Endothelial cell of umbilical vein (primary cell): ENCODE data around the gene POC5. TPM values are rescaled to one million over a fixed set of nuclear protein-coding genes. Genes with fewer than 3 reads are reported as not detected.

Experiments used
- BruUV-seq: library from RNA; stranded (reverse); fragments of 400-500 nt; replicated peaks from 2 replicates; lab custom pipeline; 2021; lab: Mats Ljungman, UMichigan
- CTCF ChIA-PET: fragments of 300-600, 350-600 bp; sonication (Branson Sonifier 250); formaldehyde crosslinking; loops from one replicate; lab custom pipeline; 2021; ENCODE audit warnings: antibody characterized with exemption, inconsistent platforms; lab: Charles Lee
- POLR2A ChIA-PET: fragments of 300-600, 350-600 bp; sonication (Branson Sonifier 250); formaldehyde crosslinking; loops from one replicate; lab custom pipeline; 2021; ENCODE audit warnings: antibody characterized with exemption, inconsistent platforms; lab: Charles Lee
- DNase-seq: peaks from one replicate; pipeline ENCODE4 v3.0.0-alpha.2; 2011; ENCODE audit warnings: low read depth, low spot score
- FAIRE-seq: peaks from 2 replicates; lab custom pipeline; 2011; peaks lifted over from hg19 to GRCh38; lab: Jason Lieb, UNC
- H2AFZ ChIP-seq: 2 replicates; pipeline ENCODE4 v1.6.0; 2012; ENCODE audit warnings: low read depth, low read length, control low read depth, inconsistent platforms
- H3K27ac ChIP-seq: 2 replicates; pipeline ENCODE4 v1.5.1; 2011; ENCODE audit warnings: low read depth, mild to moderate bottlenecking, control low read depth, low read length, moderate library complexity; ENCODE audit not compliant: insufficient read depth
- H3K27me3 ChIP-seq, 2 experiments: 2 replicates each; pipeline versions ENCODE4 v1.6.0 to v1.6.1; 2011; ENCODE audit warnings: low read length in 2 of 2, mixed read lengths in 1 of 2; ENCODE audit not compliant: control insufficient read depth in 2 of 2, insufficient read depth in 2 of 2
- H3K36me3 ChIP-seq, 2 experiments: 2 replicates in 1 of 2; 3 replicates in 1 of 2; pipeline ENCODE4 v1.5.1; 2011; ENCODE audit warnings: low read length in 2 of 2, mild to moderate bottlenecking in 1 of 2, moderate library complexity in 1 of 2; ENCODE audit not compliant: control insufficient read depth in 2 of 2, insufficient read depth in 2 of 2; ENCODE audit errors: extremely low read depth in 1 of 2
- H3K4me1 ChIP-seq: 3 replicates; pipeline ENCODE4 v1.5.1; 2011; ENCODE audit warnings: mild to moderate bottlenecking, low read length; ENCODE audit not compliant: control insufficient read depth, insufficient read depth; ENCODE audit errors: extremely low read depth
- H3K4me2 ChIP-seq: 2 replicates; pipeline ENCODE4 v1.6.1; 2011; ENCODE audit warnings: low read length, control low read depth, mixed read lengths; ENCODE audit not compliant: insufficient read depth
- H3K4me3 ChIP-seq, 3 experiments: fragments of 200-600 bp in 1 of 3; sonication (generic), shearing (Covaris generic) in 1 of 3; replicated peaks in 1 of 3; 2 replicates each; pipeline ENCODE4 v1.5.1; 2011 to 2016; ENCODE audit warnings: control low read depth in 3 of 3, low read length in 3 of 3, mild to moderate bottlenecking in 2 of 3, inconsistent platforms in 1 of 3, low read depth in 1 of 3, moderate library complexity in 1 of 3; ENCODE audit not compliant: insufficient read depth in 1 of 3
- H3K79me2 ChIP-seq: 2 replicates; pipeline ENCODE4 v1.6.0; 2012; ENCODE audit warnings: low read length, inconsistent platforms; ENCODE audit not compliant: control insufficient read depth, insufficient read depth
- H3K9ac ChIP-seq: replicated peaks from 2 replicates; pipeline ENCODE3; 2011; ENCODE audit warnings: low read length, control low read depth; ENCODE audit not compliant: insufficient read depth; ENCODE audit errors: extremely low read depth
- H3K9me1 ChIP-seq: replicated peaks from 3 replicates; pipeline ENCODE4 v1.6.0; 2011; ENCODE audit warnings: mild to moderate bottlenecking, low read length; ENCODE audit not compliant: control insufficient read depth, insufficient read depth; ENCODE audit errors: extremely low read depth
- H3K9me3 ChIP-seq: replicated peaks from 2 replicates; pipeline ENCODE4 v1.5.1; 2012; ENCODE audit warnings: low read length, inconsistent platforms; ENCODE audit not compliant: control insufficient read depth, insufficient read depth
- H4K20me1 ChIP-seq: replicated peaks from 2 replicates; pipeline ENCODE3; 2011; ENCODE audit warnings: mild to moderate bottlenecking, low read length; ENCODE audit not compliant: control insufficient read depth, insufficient read depth; ENCODE audit errors: extremely low read depth
- EZH2 ChIP-seq: IDR thresholded peaks from 2 replicates; pipeline ENCODE4 v1.6.1; 2012; ENCODE audit warnings: borderline replicate concordance, low read depth, mild to moderate bottlenecking, moderate library complexity, low read length, inconsistent platforms; ENCODE audit not compliant: severe bottlenecking
- FOS ChIP-seq: IDR thresholded peaks from 2 replicates; pipeline ENCODE4 v1.6.1; 2011; ENCODE audit warnings: mild to moderate bottlenecking, low read length, moderate library complexity, borderline replicate concordance; ENCODE audit not compliant: insufficient read depth
- GATA2 ChIP-seq: IDR thresholded peaks from 2 replicates; pipeline ENCODE4 v1.7.0; 2011; ENCODE audit warnings: low read depth, mild to moderate bottlenecking, moderate library complexity, mixed read lengths, low read length; ENCODE audit not compliant: insufficient read length, insufficient read depth
- JUN ChIP-seq: IDR thresholded peaks from 2 replicates; pipeline ENCODE4 v1.6.1; 2011; ENCODE audit warnings: borderline replicate concordance, low read depth; ENCODE audit not compliant: insufficient read length, insufficient read depth
- MAX ChIP-seq: IDR thresholded peaks from 2 replicates; pipeline ENCODE4 v1.6.1; 2011; ENCODE audit not compliant: insufficient read depth, insufficient read length
- MYC ChIP-seq: IDR thresholded peaks from one replicate; pipeline ENCODE4 v1.6.1; 2011; ENCODE audit warnings: mild to moderate bottlenecking, low read depth, low read length
- POLR2A ChIP-seq: IDR thresholded peaks from 2 replicates; pipeline ENCODE4 v1.6.1; 2012; ENCODE audit warnings: low read depth, mild to moderate bottlenecking, control low read depth, low read length
- POLR2AphosphoS5 ChIP-seq: IDR thresholded peaks from 2 replicates; pipeline ENCODE4 v1.6.1; 2012; ENCODE audit warnings: low read depth, mild to moderate bottlenecking, control low read depth, low read length, moderate library complexity; ENCODE audit not compliant: insufficient read depth
- dilution Hi-C: fragments of 300-500 bp; cut with MboI; formaldehyde crosslinking; loops from one replicate; pipeline ENCODE4 v1.15.0; 2019; ENCODE audit warnings: low sequenced_read_pairs; ENCODE audit not compliant: extremely low pct_ligation_motif_present
- intact Hi-C: fragments of 100-400 bp; cut with micrococcal nuclease; formaldehyde crosslinking; loops from one replicate; pipeline ENCODE4 v1.10.0; 2022
- polyA plus RNA-seq, 4 experiments: library from polyadenylated mRNA; depleted of rRNA in 3 of 4; stranded (reverse) in 3 of 4; unstranded in 1 of 4; fragments of >200 nt; gene quantifications; 2 replicates each; pipeline versions ENCODE4 v1.2.1 to v1.2.3, GENCODE V29; 2011 to 2012; ENCODE audit warnings: missing spikeins in 1 of 4
- total RNA-seq: library from RNA; stranded (reverse); gene quantifications from 2 replicates; pipeline ENCODE4 v1.2.3, GENCODE V29; 2021
- TF ChIP-seq, protein P1 (sequence below), 2 donors: IDR thresholded peaks; 1 replicate in 1 of 2; 2 replicates in 1 of 2; pipeline ENCODE4 v1.5.1; 2011; ENCODE audit warnings: low read length in 2 of 2, mild to moderate bottlenecking in 2 of 2, moderate library complexity in 2 of 2, control low read depth in 1 of 2, inconsistent platforms in 1 of 2, low read depth in 1 of 2; ENCODE audit not compliant: insufficient read depth in 1 of 2; ENCODE audit errors: extremely low read depth in 1 of 2

The POC5 gene
- total and polyA plus RNA-seq, 2 donors (not counting 3 experiments of a cell fraction or from before 2014, with no cell fraction given), result 8.3 to 15.9 TPM

DNA sequence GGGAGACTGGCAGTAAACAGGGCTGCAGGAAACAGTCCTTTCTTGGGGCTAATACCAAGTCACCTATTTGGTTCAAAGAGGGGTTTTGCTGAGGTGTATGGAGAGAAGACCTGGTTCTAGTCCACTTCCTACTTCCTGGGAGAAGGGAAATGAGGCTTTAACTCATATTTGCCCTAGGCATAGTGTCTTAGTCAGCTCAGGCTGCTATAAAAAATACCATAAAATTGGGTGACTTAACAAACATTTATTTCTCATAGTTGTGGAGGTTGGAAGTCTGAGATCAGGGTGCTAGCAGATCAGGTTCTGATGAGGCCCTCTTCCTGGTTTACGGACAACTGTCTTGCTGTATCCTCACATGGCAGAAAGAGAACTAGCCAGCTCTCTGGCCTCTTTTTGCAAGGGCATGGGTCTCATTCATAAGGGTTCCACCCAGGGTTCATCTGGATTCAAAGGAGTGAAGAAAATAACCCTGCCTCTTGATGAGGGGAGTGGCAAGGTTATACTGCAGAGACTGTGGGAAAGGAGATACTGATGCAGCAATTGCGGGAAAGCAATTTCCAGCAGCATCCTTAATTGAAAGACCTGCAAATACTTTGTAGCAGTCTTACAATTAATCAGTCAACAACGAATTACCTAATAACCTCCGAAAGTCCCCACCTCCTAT is 65.5 kb downstream of the POC5 start:
- H3K27ac ChIP-seq, result no peak overlapping the region
- no peak overlapping the region for H3K4me3 ChIP-seq
- no peaks in the 10 kb centered on the region for H4K20me1 ChIP-seq
- H3K36me3 ChIP-seq, result no peaks in the 10 kb centered on the region
- intact Hi-C loops (no loop called here), dilution Hi-C loops (no loop called here)
- no peak overlapping the region for H2AFZ ChIP-seq
- no peaks in the 10 kb centered on the region for H3K4me1 ChIP-seq
- ChIA-PET CTCF (interaction anchor here (0.8 kb wide), 1 partner anchor 10 kb away, joined by 3 read pairs; no protein-coding TSS in a partner anchor), POLR2A (no interaction called here)
- no peaks in the 10 kb centered on the region for H3K9me3 ChIP-seq
- DNase-seq (no peak), FAIRE-seq (no peak)
- TF ChIP-seq JUN (no peak), FOS (no peak), MYC (no peak), MAX (no peak), POLR2A (no peak), POLR2AphosphoS5 (no peak), GATA2 (no peak), EZH2 (no peak)
- TF ChIP-seq, protein P1, sequence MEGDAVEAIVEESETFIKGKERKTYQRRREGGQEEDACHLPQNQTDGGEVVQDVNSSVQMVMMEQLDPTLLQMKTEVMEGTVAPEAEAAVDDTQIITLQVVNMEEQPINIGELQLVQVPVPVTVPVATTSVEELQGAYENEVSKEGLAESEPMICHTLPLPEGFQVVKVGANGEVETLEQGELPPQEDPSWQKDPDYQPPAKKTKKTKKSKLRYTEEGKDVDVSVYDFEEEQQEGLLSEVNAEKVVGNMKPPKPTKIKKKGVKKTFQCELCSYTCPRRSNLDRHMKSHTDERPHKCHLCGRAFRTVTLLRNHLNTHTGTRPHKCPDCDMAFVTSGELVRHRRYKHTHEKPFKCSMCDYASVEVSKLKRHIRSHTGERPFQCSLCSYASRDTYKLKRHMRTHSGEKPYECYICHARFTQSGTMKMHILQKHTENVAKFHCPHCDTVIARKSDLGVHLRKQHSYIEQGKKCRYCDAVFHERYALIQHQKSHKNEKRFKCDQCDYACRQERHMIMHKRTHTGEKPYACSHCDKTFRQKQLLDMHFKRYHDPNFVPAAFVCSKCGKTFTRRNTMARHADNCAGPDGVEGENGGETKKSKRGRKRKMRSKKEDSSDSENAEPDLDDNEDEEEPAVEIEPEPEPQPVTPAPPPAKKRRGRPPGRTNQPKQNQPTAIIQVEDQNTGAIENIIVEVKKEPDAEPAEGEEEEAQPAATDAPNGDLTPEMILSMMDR (IDR thresholded peaks at IDR 0.05; ENCODE audit: extremely low read depth in 1 of 2, insufficient read depth in 1 of 2, low read depth in 1 of 2, low read length in 2 of 2), result no peak
- no peaks in the 10 kb centered on the region for H3K9me1 ChIP-seq
- no TSS peak for BruUV-seq
- no peaks in the 10 kb centered on the region for H3K27me3 ChIP-seq
- no peaks in the 10 kb centered on the region for H3K79me2 ChIP-seq
- H3K9ac ChIP-seq, result no peak overlapping the region
- no peak overlapping the region for H3K4me2 ChIP-seq
